ENCODE data around the gene ECHDC1.
"Not testable (repeated sequence)": the region's sequence is repeated elsewhere in the genome, so short reads cannot be mapped to it uniquely, and the experiment has no call there.

The ECHDC1 gene

GRCh38 chr6:127342946-127343808, at the start of gene ECHDC1:
TSS of gene ECHDC1 (minus strand) at chr6:127343609. CDS start at chr6:127331028, 12,581 bp downstream.
- peak; percentile 79 for DNase-seq (ENCODE audit: low spot score)
- peak within 1 kb of the TSS; percentile 74 to 82 for H3K27ac ChIP-seq
- peak within 1 kb of the TSS; percentile 84 for H3K4me3 ChIP-seq
- no peak for TF ChIP-seq CTCF (IDR thresholded peaks at IDR 0.05)

- DNase-seq (ENCODE audit: low spot score): no peak
- TF ChIP-seq CTCF (IDR thresholded peaks at IDR 0.05): no peak
- no peak overlapping the region for H3K27ac ChIP-seq
Measured at GRCh38 chr6:127392301-127392700, 48.9 kb upstream of the ECHDC1 start.

GRCh38 chr6:127391094-127391953, 47.9 kb upstream of the ECHDC1 start:
- H3K4me3 ChIP-seq: no peak overlapping the region
- no peak overlapping the region for H3K27ac ChIP-seq
- no peak for DNase-seq (ENCODE audit: low spot score)
- no peak for TF ChIP-seq CTCF (IDR thresholded peaks at IDR 0.05)

More at GRCh38 chr6:127392301-127392700, 48.9 kb upstream of the ECHDC1 start:
- no peak overlapping the region for H3K4me3 ChIP-seq

GRCh38 chr6:127389706-127390105, 46.3 kb upstream of the ECHDC1 start:
- DNase-seq (ENCODE audit: low spot score): no peak
- TF ChIP-seq CTCF (IDR thresholded peaks at IDR 0.05): no peak
- no peak overlapping the region for H3K4me3 ChIP-seq
- no peak overlapping the region for H3K27ac ChIP-seq

- Histone ChIP-seq H3K27ac (no peak overlapping the region), H3K4me3 (no peak overlapping the region)
- DNase-seq (ENCODE audit: low spot score): no peak
- no peak for TF ChIP-seq CTCF (IDR thresholded peaks at IDR 0.05)
Measured at GRCh38 chr6:127385668-127386430, 42.4 kb upstream of the ECHDC1 start.

- DNase-seq (ENCODE audit: low spot score); H3K27ac ChIP-seq; H3K4me3 ChIP-seq: not testable (repeated sequence)
Measured at GRCh38 chr6:127384848-127385247, 41.4 kb upstream of the ECHDC1 start.

- no peak for TF ChIP-seq CTCF (IDR thresholded peaks at IDR 0.05)
- Histone ChIP-seq H3K4me3 (no peak overlapping the region), H3K27ac (no peak overlapping the region)
- no peak for DNase-seq (ENCODE audit: low spot score)
Measured at GRCh38 chr6:127383988-127384387, 40.6 kb upstream of the ECHDC1 start.
